Lung (tissue), 12 donors: ENCODE data around the gene MYADML2. TPM values are rescaled to one million over a fixed set of nuclear protein-coding genes. Genes with fewer than 3 reads are reported as not detected.

Experiments used
- ATAC-seq: fragments of 200-7000 bp; cut with Tn5 transposase; one replicate; pipeline ENCODE4 v1.9.1; 2020; ENCODE audit warnings: moderate number of reproducible peaks; ENCODE audit not compliant: insufficient read depth, low FRiP score
- DNase-seq, 3 donors: peaks; one replicate each; pipeline ENCODE4 v3.0.0-alpha.2; 2013 to 2017
- H3K27ac ChIP-seq, 2 donors: one replicate each; pipeline ENCODE4 v1.5.1; 2013; ENCODE audit warnings: mild to moderate bottlenecking in 2 of 2, moderate library complexity in 2 of 2, control low read depth in 1 of 2, inconsistent platforms in 1 of 2, low read depth in 1 of 2, low read length in 1 of 2
- H3K27me3 ChIP-seq, 3 donors: one replicate each; pipeline ENCODE4 v1.5.1; 2013; ENCODE audit warnings: low read length in 2 of 3; ENCODE audit not compliant: control insufficient read depth in 3 of 3, insufficient read depth in 3 of 3
- H3K36me3 ChIP-seq, 4 donors: one replicate each; pipeline ENCODE4 v1.5.1; 2013; ENCODE audit warnings: low read length in 4 of 4, mild to moderate bottlenecking in 1 of 4, moderate library complexity in 1 of 4; ENCODE audit not compliant: control insufficient read depth in 4 of 4, insufficient read depth in 4 of 4
- H3K4me1 ChIP-seq, 5 donors: one replicate each; pipeline ENCODE4 v1.5.1; 2013; ENCODE audit warnings: low read length in 5 of 5, mild to moderate bottlenecking in 2 of 5, moderate library complexity in 1 of 5; ENCODE audit not compliant: control insufficient read depth in 5 of 5, insufficient read depth in 5 of 5
- H3K4me3 ChIP-seq: one replicate; pipeline ENCODE4 v1.5.1; 2013; ENCODE audit warnings: mild to moderate bottlenecking, control low read depth, moderate library complexity
- H3K9ac ChIP-seq, 2 donors: one replicate each; pipeline ENCODE4 v1.5.1; 2013; ENCODE audit warnings: low read length in 2 of 2, control low read depth in 1 of 2; ENCODE audit not compliant: insufficient read depth in 1 of 2
- H3K9me3 ChIP-seq, 4 donors: one replicate each; pipeline ENCODE4 v1.5.1; 2013; ENCODE audit warnings: low read length in 3 of 4, mild to moderate bottlenecking in 1 of 4, moderate library complexity in 1 of 4; ENCODE audit not compliant: control insufficient read depth in 4 of 4, insufficient read depth in 3 of 4
- WGBS, 2 donors: extraction: QIAGEN DNeasy Blood & Tissue Kit; methylation state at CpG; one replicate each; pipeline ENCODE4 v1.1.7; 2013; 5-methylcytosine and 5-hydroxymethylcytosine counted together
- polyA plus RNA-seq, 2 donors: library from polyadenylated mRNA; stranded (reverse); fragments of 200-250 nt; gene quantifications; one replicate each; pipeline ENCODE4 v1.2.1, GENCODE V29; 2013
- total RNA-seq, 2 donors: library from RNA; depleted of rRNA in 1 of 2; stranded (reverse); fragments of >200 nt in 1 of 2; gene quantifications; one replicate each; pipeline ENCODE4 v1.2.1, GENCODE V29; 2014 to 2021
- TF ChIP-seq, protein P1 (sequence below): IDR thresholded peaks from 2 replicates; pipeline ENCODE4 v1.5.1; 2012; ENCODE audit warnings: mild to moderate bottlenecking; ENCODE audit errors: control extremely low read depth, extremely low read depth
- donor health status: control.
- donor health status: control.
- donor health status: Bipolar disorder and iron deficiency.
- donor health status: healthy.
- donor health status: DM: yes; HTN: yes; CAD: no.

The MYADML2 gene
- total and polyA plus RNA-seq, 4 donors, result not detected

DNA sequence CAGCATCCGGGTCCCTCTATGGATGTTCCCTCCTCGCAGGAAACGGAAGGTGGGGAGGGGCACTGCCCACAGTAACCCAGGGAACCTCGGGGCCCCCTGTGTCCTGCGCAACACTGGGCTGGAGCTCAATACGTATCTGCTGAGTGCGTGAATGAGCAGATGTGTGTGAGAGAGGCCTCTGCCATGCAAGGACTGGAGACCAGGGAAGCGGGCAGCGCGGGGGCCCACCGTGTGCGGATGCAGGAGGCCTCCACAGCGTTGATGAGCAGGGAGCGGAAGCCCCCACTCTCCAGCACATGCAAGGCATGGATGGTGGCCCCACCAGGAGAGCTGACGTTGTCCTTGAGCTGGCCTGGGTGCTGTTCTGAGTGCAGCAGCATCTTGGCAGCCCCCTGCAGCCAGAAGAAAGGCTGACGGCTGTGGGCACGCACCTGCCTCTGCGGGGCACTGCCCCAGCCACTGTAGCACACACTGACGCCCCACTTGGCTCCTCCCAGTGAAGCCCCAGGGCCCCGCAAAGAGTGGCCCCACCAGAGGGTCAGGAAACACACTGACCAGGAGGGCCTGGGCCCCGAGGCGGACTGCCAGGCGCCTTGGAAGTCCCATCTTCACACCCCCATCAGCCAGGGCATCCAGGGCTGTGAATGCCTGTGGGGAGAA lies 12.8 kb downstream of the MYADML2 start:
- Histone ChIP-seq H3K27me3 (no peaks in the 10 kb centered on the region), H3K4me3 (no peak overlapping the region), H3K9me3 (no peaks in the 10 kb centered on the region), H3K36me3 (no peaks in the 10 kb centered on the region), H3K27ac (no peak overlapping the region), H3K9ac (no peak overlapping the region), H3K4me1 (peaks cover 0 to 25% (median 5%) of the 10 kb centered on the region in 5 donors)
- ATAC-seq (no peak), DNase-seq (no peak)
- TF ChIP-seq, protein P1, sequence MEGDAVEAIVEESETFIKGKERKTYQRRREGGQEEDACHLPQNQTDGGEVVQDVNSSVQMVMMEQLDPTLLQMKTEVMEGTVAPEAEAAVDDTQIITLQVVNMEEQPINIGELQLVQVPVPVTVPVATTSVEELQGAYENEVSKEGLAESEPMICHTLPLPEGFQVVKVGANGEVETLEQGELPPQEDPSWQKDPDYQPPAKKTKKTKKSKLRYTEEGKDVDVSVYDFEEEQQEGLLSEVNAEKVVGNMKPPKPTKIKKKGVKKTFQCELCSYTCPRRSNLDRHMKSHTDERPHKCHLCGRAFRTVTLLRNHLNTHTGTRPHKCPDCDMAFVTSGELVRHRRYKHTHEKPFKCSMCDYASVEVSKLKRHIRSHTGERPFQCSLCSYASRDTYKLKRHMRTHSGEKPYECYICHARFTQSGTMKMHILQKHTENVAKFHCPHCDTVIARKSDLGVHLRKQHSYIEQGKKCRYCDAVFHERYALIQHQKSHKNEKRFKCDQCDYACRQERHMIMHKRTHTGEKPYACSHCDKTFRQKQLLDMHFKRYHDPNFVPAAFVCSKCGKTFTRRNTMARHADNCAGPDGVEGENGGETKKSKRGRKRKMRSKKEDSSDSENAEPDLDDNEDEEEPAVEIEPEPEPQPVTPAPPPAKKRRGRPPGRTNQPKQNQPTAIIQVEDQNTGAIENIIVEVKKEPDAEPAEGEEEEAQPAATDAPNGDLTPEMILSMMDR, result no peak
- WGBS, 2 donors, result 80 to 86% methylated on average over 22 to 23 of the region's 23 CpGs

DNA sequence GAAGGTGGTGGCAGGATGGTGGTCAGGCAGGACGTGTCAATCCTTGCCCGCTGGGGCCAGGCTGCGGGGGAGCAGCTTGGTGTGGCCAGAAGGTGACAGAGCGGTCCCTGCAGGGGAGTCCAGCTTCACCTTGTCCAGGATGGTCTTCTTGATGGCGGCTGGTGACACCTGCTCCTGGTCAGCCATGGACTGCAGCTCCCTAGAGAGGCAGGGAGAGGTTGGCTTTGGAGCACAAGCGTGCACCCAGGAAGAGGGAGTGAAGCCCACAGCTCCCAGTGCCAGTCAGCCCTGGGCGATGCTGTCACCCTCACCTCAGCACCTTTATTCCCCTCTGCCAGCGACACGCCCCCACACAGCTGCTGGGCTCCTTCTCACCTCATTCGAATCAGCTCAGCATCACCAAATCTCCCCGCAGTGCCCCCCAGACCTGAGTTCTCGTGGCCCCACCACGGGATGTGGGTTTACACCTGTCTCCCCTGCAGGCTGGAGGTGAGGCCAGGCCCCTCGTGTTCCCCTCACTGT lies 13.8 kb downstream of the MYADML2 start:
- DNase-seq, result no peak
- 86 to 89% methylated on average over 14 of the region's 14 CpGs for WGBS, 2 donors
- TF ChIP-seq, protein P1, result no peak
- Histone ChIP-seq H3K4me1 (peaks cover 0 to 32% (median 7%) of the 10 kb centered on the region in 5 donors), H3K27ac (no peak overlapping the region), H3K9me3 (no peaks in the 10 kb centered on the region), H3K36me3 (no peaks in the 10 kb centered on the region), H3K4me3 (no peak overlapping the region), H3K27me3 (no peaks in the 10 kb centered on the region), H3K9ac (no peak overlapping the region)
- ATAC-seq, result no peak

DNA sequence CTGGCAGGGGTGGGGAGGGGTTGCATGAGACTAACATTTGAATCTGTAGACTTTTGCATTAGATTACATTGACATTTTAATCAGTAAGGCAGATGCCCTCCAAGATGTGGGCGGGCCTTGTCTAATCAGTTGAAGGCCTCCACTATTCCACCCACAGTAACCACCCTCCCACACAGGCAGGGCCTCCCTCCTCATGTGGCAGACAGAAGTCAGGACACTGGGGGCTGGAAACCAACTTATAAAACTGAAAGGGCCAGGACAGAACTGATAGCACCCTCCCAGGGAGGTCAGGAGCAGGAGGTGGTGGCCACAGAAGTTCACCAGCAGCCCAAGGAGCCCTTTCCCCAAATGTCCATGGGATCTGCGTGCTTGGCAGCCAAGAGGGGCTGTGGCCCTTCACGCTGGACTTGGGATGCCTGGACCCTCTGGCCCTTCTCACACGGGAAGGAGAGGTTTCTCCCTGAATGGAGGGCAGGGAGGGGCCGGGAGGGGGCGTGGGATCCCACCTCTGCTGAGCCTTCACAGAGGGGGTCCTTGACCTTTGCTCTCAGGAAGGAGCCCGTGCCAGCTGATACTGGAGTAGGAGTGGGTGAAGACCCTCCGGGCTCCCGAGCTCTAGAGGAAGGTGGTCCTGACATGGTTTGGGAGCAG lies 14.6 kb downstream of the MYADML2 start:
- H3K4me3 ChIP-seq, result no peak overlapping the region
- H3K27me3 ChIP-seq, result no peaks in the 10 kb centered on the region
- no peak overlapping the region for H3K9ac ChIP-seq
- WGBS, 2 donors, result 79 to 91% methylated on average over 9 of the region's 9 CpGs
- no peak overlapping the region for H3K27ac ChIP-seq
- TF ChIP-seq, protein P1, result no peak
- ATAC-seq, result no peak
- no peak for DNase-seq
- peaks cover 0 to 36% (median 7%) of the 10 kb centered on the region in 5 donors for H3K4me1 ChIP-seq
- no peaks in the 10 kb centered on the region for H3K36me3 ChIP-seq
- H3K9me3 ChIP-seq, result no peaks in the 10 kb centered on the region
